Activated naive CD8-positive, alpha-beta T cell treated with anti-CD3 and anti-CD28 coated beads for 36 hours (primary cell): ENCODE measurements around the gene OR56A4. TPM values are rescaled to one million over a fixed set of nuclear protein-coding genes. Genes with fewer than 3 reads are reported as not detected.

Experiments used
- DNase-seq: peaks from one replicate; pipeline ENCODE4 v3.0.0; 2021
- H3K27ac Mint-ChIP-seq: one replicate; pipeline ENCODE4 v1.8.0; 2022; ENCODE audit warnings: mild to moderate bottlenecking, moderate library complexity, mixed read lengths
- H3K27me3 Mint-ChIP-seq: one replicate; pipeline ENCODE4 v1.8.0; 2022; ENCODE audit warnings: mild to moderate bottlenecking, mixed read lengths
- H3K36me3 Mint-ChIP-seq: one replicate; pipeline ENCODE4 v1.8.0; 2021; ENCODE audit warnings: mild to moderate bottlenecking, mixed read lengths
- H3K4me1 Mint-ChIP-seq: one replicate; pipeline ENCODE4 v1.8.0; 2021; ENCODE audit warnings: mixed read lengths
- H3K4me3 Mint-ChIP-seq: one replicate; pipeline ENCODE4 v1.8.0; 2022; ENCODE audit warnings: mild to moderate bottlenecking, moderate library complexity, mixed read lengths
- H3K9me3 Mint-ChIP-seq: one replicate; pipeline ENCODE4 v1.8.0; 2022; ENCODE audit warnings: mixed read lengths
- total RNA-seq, 2 experiments: library from RNA; stranded (reverse); gene quantifications; one replicate each; pipeline ENCODE4 v1.2.3, GENCODE V29; 2021

Gene OR56A4
- not detected for total RNA-seq

GRCh38 chr11:6006846-6007245 lies at the start of gene OR56A4:
TSS of gene OR56A4 (minus strand) at chr11:6006946. CDS start at chr11:6002992, 3,954 bp downstream.
- Mint-ChIP-seq H3K4me1 (no peaks in the 10 kb centered on the region), H3K9me3 (no peaks in the 10 kb centered on the region), H3K4me3 (no peak within 1 kb of the TSS), H3K27me3 (peaks cover 18% of the 10 kb centered on the region), H3K36me3 (no peaks in the 10 kb centered on the region), H3K27ac (no peak within 1 kb of the TSS)
- DNase-seq: no peak

- Mint-ChIP-seq H3K4me3 (no peak overlapping the region), H3K36me3 (no peaks in the 10 kb centered on the region), H3K9me3 (no peaks in the 10 kb centered on the region), H3K27ac (no peak overlapping the region), H3K4me1 (no peaks in the 10 kb centered on the region), H3K27me3 (peaks cover 24% of the 10 kb centered on the region)
- DNase-seq: no peak
These were observed 48.8 kb upstream of the OR56A4 start for GRCh38 chr11:6055569-6055968.

GRCh38 chr11:6052374-6052773 lies 45.6 kb upstream of the OR56A4 start:
- Mint-ChIP-seq H3K27me3 (peaks cover 20% of the 10 kb centered on the region), H3K4me1 (no peaks in the 10 kb centered on the region), H3K36me3 (no peaks in the 10 kb centered on the region), H3K4me3 (no peak overlapping the region), H3K27ac (no peak overlapping the region), H3K9me3 (no peaks in the 10 kb centered on the region)
- no peak for DNase-seq

- Mint-ChIP-seq H3K36me3 (no peaks in the 10 kb centered on the region), H3K27me3 (peaks cover 12% of the 10 kb centered on the region), H3K9me3 (no peaks in the 10 kb centered on the region), H3K27ac (no peak overlapping the region), H3K4me3 (no peak overlapping the region), H3K4me1 (no peaks in the 10 kb centered on the region)
- DNase-seq: no peak
These were observed 34.1 kb upstream of the OR56A4 start for GRCh38 chr11:6040874-6041273.

GRCh38 chr11:6030708-6031405 lies 24.1 kb upstream of the OR56A4 start, which contains the start of gene OR56A1:
TSS of gene OR56A1 (minus strand) at chr11:6030758. CDS start at chr11:6027692, 3,066 bp downstream.
- no peaks in the 10 kb centered on the region for H3K9me3 Mint-ChIP-seq
- no peak within 1 kb of the TSS for H3K4me3 Mint-ChIP-seq
- peaks cover 15% of the 10 kb centered on the region for H3K27me3 Mint-ChIP-seq
- no peak for DNase-seq
- H3K4me1 Mint-ChIP-seq: no peaks in the 10 kb centered on the region
- no peak within 1 kb of the TSS for H3K27ac Mint-ChIP-seq
- no peaks in the 10 kb centered on the region for H3K36me3 Mint-ChIP-seq

- no peaks in the 10 kb centered on the region for H3K36me3 Mint-ChIP-seq
- no peak overlapping the region for H3K4me3 Mint-ChIP-seq
- no peaks in the 10 kb centered on the region for H3K9me3 Mint-ChIP-seq
- DNase-seq: no peak
- H3K27ac Mint-ChIP-seq: no peak overlapping the region
- H3K27me3 Mint-ChIP-seq: peaks cover 17% of the 10 kb centered on the region
- no peaks in the 10 kb centered on the region for H3K4me1 Mint-ChIP-seq
These were observed 20.8 kb upstream of the OR56A4 start for GRCh38 chr11:6027501-6027900.

- Mint-ChIP-seq H3K27me3 (peaks cover 17% of the 10 kb centered on the region), H3K4me3 (no peak overlapping the region), H3K36me3 (no peaks in the 10 kb centered on the region), H3K27ac (no peak overlapping the region), H3K4me1 (no peaks in the 10 kb centered on the region), H3K9me3 (no peaks in the 10 kb centered on the region)
- DNase-seq: no peak
These were observed 18.3 kb upstream of the OR56A4 start for GRCh38 chr11:6025056-6025455.

GRCh38 chr11:6022956-6023355 lies 16.2 kb upstream of the OR56A4 start:
- no peaks in the 10 kb centered on the region for H3K9me3 Mint-ChIP-seq
- H3K4me3 Mint-ChIP-seq: no peak overlapping the region
- no peaks in the 10 kb centered on the region for H3K36me3 Mint-ChIP-seq
- no peak for DNase-seq
- H3K27ac Mint-ChIP-seq: no peak overlapping the region
- peaks cover 27% of the 10 kb centered on the region for H3K27me3 Mint-ChIP-seq
- no peaks in the 10 kb centered on the region for H3K4me1 Mint-ChIP-seq

- Mint-ChIP-seq H3K36me3 (no peaks in the 10 kb centered on the region), H3K4me3 (no peak overlapping the region), H3K4me1 (no peaks in the 10 kb centered on the region), H3K27me3 (peaks cover 34% of the 10 kb centered on the region), H3K27ac (no peak overlapping the region), H3K9me3 (peaks cover 11% of the 10 kb centered on the region)
- no peak for DNase-seq
These were observed 6.3 kb upstream of the OR56A4 start for GRCh38 chr11:6013042-6013441.

- Mint-ChIP-seq H3K27me3 (peaks cover 29% of the 10 kb centered on the region), H3K9me3 (peaks cover 8% of the 10 kb centered on the region), H3K36me3 (no peaks in the 10 kb centered on the region), H3K4me3 (no peak overlapping the region), H3K27ac (no peak overlapping the region), H3K4me1 (no peaks in the 10 kb centered on the region)
- no peak for DNase-seq
These were observed 5.4 kb upstream of the OR56A4 start for GRCh38 chr11:6012035-6012668.

- Mint-ChIP-seq H3K27ac (no peak overlapping the region), H3K4me1 (no peaks in the 10 kb centered on the region), H3K9me3 (no peaks in the 10 kb centered on the region), H3K27me3 (peaks cover 16% of the 10 kb centered on the region), H3K4me3 (no peak overlapping the region), H3K36me3 (no peaks in the 10 kb centered on the region)
- no peak for DNase-seq
These were observed 351 bp downstream of the OR56A4 start for GRCh38 chr11:6006395-6006794.

GRCh38 chr11:6002202-6002699 lies 4.5 kb downstream of the OR56A4 start:
- H3K4me3 Mint-ChIP-seq: no peak overlapping the region
- peaks cover 4% of the 10 kb centered on the region for H3K27me3 Mint-ChIP-seq
- no peak overlapping the region for H3K27ac Mint-ChIP-seq
- no peak for DNase-seq
- no peaks in the 10 kb centered on the region for H3K9me3 Mint-ChIP-seq
- no peaks in the 10 kb centered on the region for H3K36me3 Mint-ChIP-seq
- no peaks in the 10 kb centered on the region for H3K4me1 Mint-ChIP-seq

- Mint-ChIP-seq H3K27ac (no peak overlapping the region), H3K9me3 (no peaks in the 10 kb centered on the region), H3K36me3 (no peaks in the 10 kb centered on the region), H3K4me3 (no peak overlapping the region), H3K27me3 (peaks cover 12% of the 10 kb centered on the region), H3K4me1 (no peaks in the 10 kb centered on the region)
- DNase-seq: no peak
These were observed 12.0 kb downstream of the OR56A4 start for GRCh38 chr11:5994791-5995190.

GRCh38 chr11:5992604-5993251 lies 14.0 kb downstream of the OR56A4 start:
- Mint-ChIP-seq H3K27ac (no peak overlapping the region), H3K27me3 (peaks cover 19% of the 10 kb centered on the region), H3K36me3 (no peaks in the 10 kb centered on the region), H3K4me1 (no peaks in the 10 kb centered on the region), H3K9me3 (no peaks in the 10 kb centered on the region), H3K4me3 (no peak overlapping the region)
- no peak for DNase-seq

- H3K36me3 Mint-ChIP-seq: no peaks in the 10 kb centered on the region
- H3K9me3 Mint-ChIP-seq: no peaks in the 10 kb centered on the region
- no peak overlapping the region for H3K27ac Mint-ChIP-seq
- H3K27me3 Mint-ChIP-seq: peaks cover 19% of the 10 kb centered on the region
- H3K4me3 Mint-ChIP-seq: no peak overlapping the region
- no peak for DNase-seq
- H3K4me1 Mint-ChIP-seq: no peaks in the 10 kb centered on the region
These were observed 14.6 kb downstream of the OR56A4 start for GRCh38 chr11:5992150-5992549.
